ENCODE results near the gene STKLD1. TPM values are rescaled to one million over a fixed set of nuclear protein-coding genes. Genes with fewer than 3 reads are reported as not detected.

Gene STKLD1
- total RNA-seq, 2 experiments from 2014 or later = 0.69 to 0.90 TPM

DNA sequence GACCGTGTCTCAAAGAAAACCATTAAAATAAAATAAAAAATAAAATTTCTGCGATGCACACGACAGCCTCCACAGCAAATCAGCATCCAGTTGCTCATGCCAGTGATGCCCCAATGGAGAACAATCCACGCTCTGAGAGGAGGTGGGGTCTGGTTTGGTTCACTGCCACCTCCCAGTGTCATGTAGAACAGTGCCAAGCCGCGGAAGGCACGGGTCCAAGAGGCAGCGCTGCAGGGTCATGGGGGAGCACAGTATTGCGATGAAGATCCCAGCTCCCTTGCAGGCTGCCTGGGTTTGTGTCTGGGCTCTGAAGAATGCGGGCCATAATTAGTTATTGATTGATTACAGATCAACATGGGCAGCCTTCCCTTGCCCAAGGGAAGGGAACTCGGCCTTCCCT, 77.5 kb downstream of the STKLD1 start:
- Mint-ChIP-seq H3K9me3 (no peaks in the 10 kb centered on the region), H3K27me3 (no peaks in the 10 kb centered on the region), H3K27ac (no peak overlapping the region), H3K36me3 (no peaks in the 10 kb centered on the region), H3K4me3 (no peak overlapping the region), H3K4me1 (ENCODE audit: low read depth) (no peaks in the 10 kb centered on the region)
- POLR2A ChIA-PET = no interaction called here
- intact Hi-C loops (cut with micrococcal nuclease) = no loop called here
- CTCF ChIA-PET = no interaction called here
- DNase-seq = no peak

DNA sequence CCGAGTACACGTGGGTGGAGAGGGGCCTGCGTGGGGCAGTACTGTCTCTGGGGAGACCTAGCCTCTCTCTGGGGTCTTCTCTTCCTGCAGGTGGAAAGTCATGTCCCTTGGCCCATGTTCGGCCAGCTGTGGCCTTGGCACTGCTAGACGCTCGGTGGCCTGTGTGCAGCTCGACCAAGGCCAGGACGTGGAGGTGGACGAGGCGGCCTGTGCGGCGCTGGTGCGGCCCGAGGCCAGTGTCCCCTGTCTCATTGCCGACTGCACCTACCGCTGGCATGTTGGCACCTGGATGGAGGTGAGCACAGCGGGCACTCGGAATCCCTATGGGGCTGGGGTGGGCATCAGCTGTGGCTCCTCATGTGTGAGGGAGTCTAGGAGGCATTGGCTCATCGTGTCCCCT, 78.2 kb downstream of the STKLD1 start:
- Mint-ChIP-seq H3K4me3 (no peak overlapping the region), H3K36me3 (no peaks in the 10 kb centered on the region), H3K9me3 (no peaks in the 10 kb centered on the region), H3K4me1 (ENCODE audit: low read depth) (peaks cover 3% of the 10 kb centered on the region), H3K27ac (no peak overlapping the region), H3K27me3 (no peaks in the 10 kb centered on the region)
- intact Hi-C loops (cut with micrococcal nuclease) = no loop called here
- no peak for DNase-seq
- POLR2A ChIA-PET = no interaction called here
- CTCF ChIA-PET = no interaction called here

DNA sequence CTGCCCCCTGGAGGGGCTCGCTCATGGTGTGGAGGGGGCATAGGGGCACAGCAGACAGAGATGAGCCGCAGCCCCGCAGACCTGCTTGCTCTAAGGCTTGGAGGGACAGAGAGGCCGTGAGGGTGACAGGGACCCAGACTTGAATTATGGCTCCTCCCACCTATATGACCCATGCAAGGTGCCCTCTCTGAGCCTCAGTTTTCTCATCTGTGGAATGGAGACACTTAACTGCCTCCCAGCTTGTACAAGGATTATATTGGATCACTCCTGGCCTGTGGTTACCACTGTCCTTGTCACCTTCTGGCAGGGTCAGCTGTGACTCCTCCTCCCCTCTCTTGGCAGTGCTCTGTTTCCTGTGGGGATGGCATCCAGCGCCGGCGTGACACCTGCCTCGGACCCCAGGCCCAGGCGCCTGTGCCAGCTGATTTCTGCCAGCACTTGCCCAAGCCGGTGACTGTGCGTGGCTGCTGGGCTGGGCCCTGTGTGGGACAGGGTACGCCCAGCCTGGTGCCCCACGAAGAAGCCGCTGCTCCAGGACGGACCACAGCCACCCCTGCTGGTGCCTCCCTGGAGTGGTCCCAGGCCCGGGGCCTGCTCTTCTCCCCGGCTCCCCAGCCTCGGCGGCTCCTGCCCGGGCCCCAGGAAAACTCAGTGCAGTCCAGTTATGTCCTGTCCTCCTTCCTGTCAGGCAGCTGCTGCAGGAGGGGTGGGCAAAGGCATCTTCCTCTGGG, 78.9 kb downstream of the STKLD1 start:
- no peak for DNase-seq
- H3K36me3 Mint-ChIP-seq = no peaks in the 10 kb centered on the region
- no peak overlapping the region for H3K27ac Mint-ChIP-seq
- ChIA-PET CTCF (no interaction called here), POLR2A (no interaction called here)
- no peak overlapping the region for H3K4me3 Mint-ChIP-seq
- intact Hi-C loops (cut with micrococcal nuclease) = loop anchor here (5.0 kb wide), 1 partner anchor 33 kb away; the partner anchor contains the start of gene ADAMTS13
- peaks cover 5% of the 10 kb centered on the region for H3K4me1 Mint-ChIP-seq (ENCODE audit: low read depth)
- no peaks in the 10 kb centered on the region for H3K9me3 Mint-ChIP-seq
- no peaks in the 10 kb centered on the region for H3K27me3 Mint-ChIP-seq

Other genes starting within 250 kb of the STKLD1 start
- gene GBGT1, start 212.5 kb upstream of the STKLD1 start, total RNA-seq = 1 to 10 TPM; 3.2 to 3.6 TPM
- not detected for gene OBP2B, start 167.1 kb upstream of the STKLD1 start, total RNA-seq
- not detected for gene ABO, start 101.2 kb upstream of the STKLD1 start, total RNA-seq
- 10 to 100 TPM; 16.9 to 18.2 TPM for gene SURF6, start 40.2 kb upstream of the STKLD1 start, total RNA-seq
- 10 to 100 TPM; 20.8 to 20.9 TPM for gene MED22, start 28.2 kb upstream of the STKLD1 start, total RNA-seq
- gene RPL7A, start 28.1 kb upstream of the STKLD1 start, total RNA-seq = 1,000 to 10,000 TPM; 3,340 to 3,454 TPM
- 10 to 100 TPM; 24.7 to 26.0 TPM for gene SURF1, start 19.9 kb upstream of the STKLD1 start, total RNA-seq
- 10 to 100 TPM; 12.5 to 15.5 TPM for gene SURF2, start 19.8 kb upstream of the STKLD1 start, total RNA-seq
- gene SURF4, start 306 bp upstream of the STKLD1 start, total RNA-seq = 100 to 1,000 TPM; 358 to 368 TPM
- gene REXO4, start 41.6 kb downstream of the STKLD1 start, total RNA-seq = 10 to 100 TPM; 24.2 to 26.3 TPM
- gene ADAMTS13, start 46.0 kb downstream of the STKLD1 start, total RNA-seq = 1 to 10 TPM; 2.4 to 2.6 TPM
- 1 to 10 TPM; 1.1 to 1.2 TPM for gene CACFD1, start 83.6 kb downstream of the STKLD1 start, total RNA-seq
- 1 to 10 TPM; 2.2 to 2.6 TPM for gene SLC2A6, start 102.7 kb downstream of the STKLD1 start, total RNA-seq
- not detected for gene MYMK, start 148.6 kb downstream of the STKLD1 start, total RNA-seq
- under 1 TPM; 0.05 to 0.07 TPM for gene ADAMTSL2, start 158.3 kb downstream of the STKLD1 start, total RNA-seq
- not detected for gene FAM163B, start 233.0 kb downstream of the STKLD1 start, total RNA-seq

Data from activated CD4-positive, alpha-beta memory T cell treated with anti-CD3 and anti-CD28 coated beads for 36 hours (primary cell).